T-helper 1 cell treated with Interleukin-12 subunit alpha and Interleukin-12 subunit beta and Interleukin-4 antibody, amounts not matched to agents 30 μg/mL and 1 μg/mL, for 36 hours (primary cell): Measurements from ENCODE around the gene HOXD1.

Experiments
- H3K27ac Mint-ChIP-seq: one replicate; pipeline ENCODE4 v1.8.0; 2021; ENCODE audit warnings: mild to moderate bottlenecking, mixed read lengths
- H3K27me3 Mint-ChIP-seq: one replicate; pipeline ENCODE4 v1.8.0; 2021; ENCODE audit warnings: low read depth, mixed read lengths
- H3K36me3 Mint-ChIP-seq: one replicate; pipeline ENCODE4 v1.8.0; 2021; ENCODE audit warnings: low read depth, mixed read lengths
- H3K4me1 Mint-ChIP-seq: one replicate; pipeline ENCODE4 v1.8.0; 2021; ENCODE audit warnings: low read depth, mixed read lengths
- H3K4me3 Mint-ChIP-seq: one replicate; pipeline ENCODE4 v1.8.0; 2021; ENCODE audit warnings: mild to moderate bottlenecking, moderate library complexity, mixed read lengths
- H3K9me3 Mint-ChIP-seq: one replicate; pipeline ENCODE4 v1.8.0; 2021; ENCODE audit warnings: mixed read lengths

The HOXD1 gene

DNA sequence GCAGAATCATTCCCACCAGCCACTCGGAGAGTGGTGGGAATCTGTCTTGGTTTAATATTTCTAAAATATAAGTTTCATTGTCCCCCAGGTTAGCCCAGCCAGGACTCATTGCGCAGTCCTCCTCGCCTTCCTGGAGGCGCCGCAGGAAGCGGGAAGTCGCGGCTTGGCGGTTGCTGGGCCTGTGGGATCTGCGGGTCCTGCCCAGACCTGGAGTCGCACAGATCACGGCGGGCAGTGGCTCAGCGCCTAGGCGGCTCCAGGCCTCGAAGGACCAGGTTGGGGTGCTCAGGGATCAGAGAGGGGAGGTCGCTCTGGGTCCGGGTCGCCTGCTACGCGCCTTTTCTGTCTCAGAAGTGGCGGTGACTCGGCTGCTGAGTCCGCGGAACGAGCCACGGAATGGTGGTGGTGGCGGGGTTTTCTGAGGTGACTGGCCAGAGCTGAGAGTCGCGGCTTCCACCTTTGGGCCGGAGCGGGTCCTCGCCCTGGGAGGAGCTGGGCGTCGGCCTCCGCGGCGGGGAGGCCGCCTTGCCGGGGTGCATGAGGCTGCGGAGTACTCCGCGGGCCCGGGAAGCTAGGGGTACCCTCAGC is 28.7 kb upstream of the HOXD1 start:
- H3K9me3 Mint-ChIP-seq: peaks cover 3% of the 10 kb centered on the region
- H3K27me3 Mint-ChIP-seq: peaks cover 92% of the 10 kb centered on the region
- H3K36me3 Mint-ChIP-seq: peaks cover 6% of the 10 kb centered on the region
- H3K27ac Mint-ChIP-seq: no peak overlapping the region
- peaks cover 2% of the 10 kb centered on the region for H3K4me1 Mint-ChIP-seq
- H3K4me3 Mint-ChIP-seq: no peak overlapping the region

DNA sequence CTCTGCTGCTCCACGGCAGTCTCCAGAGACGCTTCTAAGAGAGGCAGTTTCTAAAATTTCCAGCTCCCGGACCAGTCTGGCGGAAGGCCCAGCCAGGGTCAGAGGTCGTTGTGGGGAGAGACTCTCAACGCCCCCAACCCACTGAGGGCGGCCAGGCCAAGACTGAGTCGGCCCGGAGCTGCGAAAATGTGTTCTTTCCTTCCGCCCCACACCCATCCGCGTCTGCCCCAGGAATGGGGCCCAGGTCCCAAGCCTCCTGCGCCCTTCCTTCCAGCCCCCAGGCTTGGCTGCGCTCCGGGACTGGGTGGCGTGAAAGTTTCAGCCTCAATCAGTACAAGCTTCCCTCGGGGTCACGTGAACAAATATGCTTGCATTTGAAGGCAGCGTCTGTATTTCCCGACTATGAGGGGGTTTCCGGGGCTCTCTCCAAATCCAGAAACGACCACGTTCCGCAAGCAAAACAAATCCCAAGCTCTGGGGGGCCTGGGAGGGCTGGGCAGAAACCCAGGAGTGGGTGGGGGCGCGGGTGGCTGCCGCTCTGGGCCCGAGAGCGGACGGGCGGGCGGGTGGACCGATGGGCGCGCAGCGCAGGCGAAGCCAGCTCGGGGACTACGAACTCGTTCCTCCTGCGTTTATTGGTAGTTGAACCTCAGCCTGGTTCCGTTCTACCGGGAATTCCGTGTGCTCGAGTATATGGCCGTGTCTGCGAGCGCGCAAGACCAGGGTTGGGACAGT is 28.1 kb upstream of the HOXD1 start:
- H3K9me3 Mint-ChIP-seq: peaks cover 3% of the 10 kb centered on the region
- H3K27ac Mint-ChIP-seq: no peak overlapping the region
- peaks cover 92% of the 10 kb centered on the region for H3K27me3 Mint-ChIP-seq
- H3K4me1 Mint-ChIP-seq: peaks cover 2% of the 10 kb centered on the region
- H3K4me3 Mint-ChIP-seq: no peak overlapping the region
- peaks cover 6% of the 10 kb centered on the region for H3K36me3 Mint-ChIP-seq

DNA sequence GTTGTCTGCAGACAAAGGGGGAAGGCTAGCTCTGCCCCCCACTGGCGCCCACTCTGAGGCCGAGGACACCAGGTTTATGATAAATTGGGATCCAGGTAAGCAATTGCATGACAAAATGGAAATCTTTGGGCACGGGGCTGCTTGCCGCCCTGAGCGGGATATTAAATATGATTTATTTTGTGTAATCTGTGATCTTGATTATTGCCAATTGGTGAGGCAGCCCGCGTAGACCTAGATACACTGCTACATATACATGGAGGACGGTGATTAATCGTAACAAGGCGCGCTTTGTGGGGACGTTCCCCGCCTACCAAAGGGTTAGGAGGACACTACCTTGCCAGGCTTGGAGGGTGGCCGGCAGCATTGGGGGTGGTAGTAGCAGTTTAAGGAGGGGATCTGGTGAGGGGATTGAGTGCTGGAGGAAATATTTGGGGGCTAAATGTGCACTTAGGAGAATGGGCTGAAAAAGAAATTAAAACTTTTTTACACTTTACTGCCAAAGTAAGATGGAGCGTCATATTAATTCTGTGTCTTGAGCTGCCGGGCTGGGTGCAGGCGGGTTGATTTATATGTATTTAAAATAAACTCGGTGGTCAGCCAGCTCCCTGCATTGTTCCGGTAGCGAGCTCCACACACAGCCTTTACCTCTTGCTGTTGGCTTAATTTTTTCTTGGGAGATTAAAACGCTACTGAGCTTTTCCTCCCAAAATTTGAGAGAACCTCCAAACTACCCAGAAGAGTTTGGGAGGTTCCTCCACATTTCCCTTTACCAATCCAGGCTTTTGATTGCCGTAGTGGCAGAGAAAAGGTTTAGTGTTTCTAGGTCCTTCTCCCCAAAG is 27.3 kb upstream of the HOXD1 start:
- peaks cover 3% of the 10 kb centered on the region for H3K9me3 Mint-ChIP-seq
- H3K36me3 Mint-ChIP-seq: peaks cover 6% of the 10 kb centered on the region
- peak overlapping the region; percentile 65 for H3K27ac Mint-ChIP-seq
- peaks cover 92% of the 10 kb centered on the region for H3K27me3 Mint-ChIP-seq
- H3K4me1 Mint-ChIP-seq: peaks cover 2% of the 10 kb centered on the region
- H3K4me3 Mint-ChIP-seq: no peak overlapping the region

DNA sequence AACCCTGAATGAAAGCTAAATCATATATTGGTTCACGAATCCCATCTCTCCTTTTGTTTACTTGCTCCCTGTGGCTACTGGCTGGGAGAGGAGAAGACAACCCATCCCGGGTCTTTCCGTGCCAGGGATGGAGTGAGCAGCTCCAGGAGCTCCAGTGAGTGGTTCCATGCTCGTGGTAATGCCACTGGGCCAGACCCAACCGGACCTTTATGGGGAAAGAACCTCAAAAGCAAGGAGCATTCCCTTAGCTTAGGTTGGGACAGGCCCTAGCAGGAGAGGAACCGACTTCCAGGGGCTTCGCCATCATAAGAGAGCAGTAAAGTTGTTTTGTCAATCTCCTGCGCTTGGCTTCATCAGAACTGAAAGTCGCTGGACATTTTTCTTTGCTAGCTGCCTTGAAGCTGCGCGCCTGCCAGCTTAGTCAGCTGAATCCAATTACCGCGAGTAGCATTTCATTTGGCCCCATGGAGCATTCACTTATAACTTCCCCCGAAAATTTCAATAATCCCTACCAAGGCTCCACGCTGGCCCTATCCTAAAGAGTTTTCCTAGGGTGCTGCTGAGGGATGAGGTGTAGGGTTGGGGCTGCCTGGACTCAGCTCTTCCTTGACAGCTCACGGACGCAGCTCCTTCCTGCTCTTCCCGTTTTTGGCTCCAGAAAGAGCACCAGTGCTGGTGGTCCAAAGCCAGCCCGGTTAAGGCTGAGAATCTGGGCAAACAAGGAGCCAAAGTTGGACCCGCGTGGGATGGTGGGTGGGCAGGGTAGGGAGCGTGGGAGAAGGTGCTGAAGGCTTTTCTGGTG is 26.4 kb upstream of the HOXD1 start:
- H3K27ac Mint-ChIP-seq: peak overlapping the region; percentile 57

DNA sequence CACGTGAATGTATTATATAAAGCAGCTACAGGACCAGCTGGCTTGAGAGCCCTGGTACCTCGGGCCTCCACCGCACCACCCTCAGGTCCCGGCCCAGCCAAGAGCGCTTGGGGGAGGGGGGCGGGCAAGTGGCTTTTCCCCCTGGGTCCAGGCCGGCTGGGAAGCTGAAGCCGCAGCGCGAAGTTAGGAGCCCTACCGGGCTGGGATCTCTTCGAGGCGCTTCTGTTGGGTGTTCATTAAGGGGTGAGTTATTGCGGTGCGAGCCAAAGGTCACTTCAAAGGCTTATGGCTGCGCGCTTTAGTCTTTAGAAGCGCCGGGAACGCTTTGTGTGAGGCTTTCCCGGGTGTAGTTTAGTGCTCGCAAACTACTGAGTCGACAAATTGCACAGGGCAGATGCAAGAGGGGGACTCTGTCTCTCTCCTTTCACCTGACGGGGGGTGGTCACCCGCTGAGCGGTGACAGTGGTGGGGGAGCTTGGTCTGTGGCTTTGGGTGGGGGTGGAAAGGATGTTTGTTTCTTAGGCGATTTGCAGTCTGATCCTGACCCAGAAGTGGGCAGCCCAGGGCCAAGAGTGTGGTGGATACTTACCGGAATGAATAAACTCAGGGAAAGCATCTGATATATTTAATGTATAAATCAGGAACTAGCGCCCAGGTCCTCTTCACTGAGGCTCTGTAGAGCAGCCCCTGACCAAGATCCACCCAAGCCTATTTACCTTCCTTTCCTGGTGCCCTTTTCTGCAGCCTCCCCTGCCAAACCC is 25.4 kb upstream of the HOXD1 start:
- Mint-ChIP-seq H3K4me3 (no peak overlapping the region), H3K27ac (no peak overlapping the region), H3K27me3 (peaks cover 94% of the 10 kb centered on the region)

More for the DNA sequence above, 26.4 kb upstream of the HOXD1 start:
- peaks cover 94% of the 10 kb centered on the region for H3K27me3 Mint-ChIP-seq
- H3K36me3 Mint-ChIP-seq: peaks cover 6% of the 10 kb centered on the region
- peaks cover 3% of the 10 kb centered on the region for H3K9me3 Mint-ChIP-seq
- H3K4me1 Mint-ChIP-seq: peaks cover 2% of the 10 kb centered on the region
- no peak overlapping the region for H3K4me3 Mint-ChIP-seq

DNA sequence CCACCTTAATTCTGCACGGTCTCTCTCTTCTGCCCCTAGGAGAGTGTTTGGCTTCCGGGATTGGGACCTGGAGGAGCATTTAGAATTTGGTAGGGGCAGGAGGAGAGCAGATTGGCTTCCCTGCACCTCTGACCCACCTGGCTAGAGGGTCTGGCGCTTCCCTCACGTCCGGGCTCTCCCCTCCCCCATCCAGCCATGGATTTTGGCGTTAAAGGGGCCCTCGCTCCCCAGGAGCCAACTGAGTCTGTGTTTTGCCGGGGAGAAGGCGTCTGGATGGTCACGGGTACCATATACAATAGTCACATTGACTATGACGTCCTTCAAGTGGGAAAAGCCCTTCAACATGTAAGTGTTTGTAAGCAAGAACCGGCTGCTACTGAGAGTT is 24.8 kb upstream of the HOXD1 start:
- Mint-ChIP-seq H3K27me3 (peaks cover 89% of the 10 kb centered on the region), H3K4me1 (no peaks in the 10 kb centered on the region), H3K27ac (peak overlapping the region; percentile 57), H3K4me3 (no peak overlapping the region), H3K36me3 (peaks cover 2% of the 10 kb centered on the region), H3K9me3 (peaks cover 3% of the 10 kb centered on the region)

More for the DNA sequence above, 25.4 kb upstream of the HOXD1 start:
- Mint-ChIP-seq H3K36me3 (peaks cover 4% of the 10 kb centered on the region), H3K9me3 (peaks cover 3% of the 10 kb centered on the region), H3K4me1 (no peaks in the 10 kb centered on the region)

DNA sequence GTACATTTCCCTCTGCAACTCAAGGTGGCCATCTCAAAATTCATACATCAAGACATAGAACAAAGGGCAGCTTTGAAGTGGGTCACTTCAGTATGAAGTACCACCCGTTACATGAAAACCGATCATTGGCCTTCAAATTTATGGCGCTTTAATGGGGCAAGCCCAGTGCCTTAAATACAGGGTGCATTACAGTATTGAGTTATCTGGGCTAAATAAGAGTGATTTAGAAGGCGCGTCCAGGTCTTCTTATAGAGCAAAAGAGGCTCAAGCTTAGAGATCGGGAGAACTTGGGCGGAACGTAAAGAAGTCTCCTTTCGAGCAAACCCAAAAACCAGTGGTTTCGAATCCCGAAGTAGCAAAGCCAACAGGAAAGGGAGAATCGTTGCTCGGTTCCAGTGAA is 24.3 kb upstream of the HOXD1 start:
- H3K36me3 Mint-ChIP-seq: peaks cover 2% of the 10 kb centered on the region

DNA sequence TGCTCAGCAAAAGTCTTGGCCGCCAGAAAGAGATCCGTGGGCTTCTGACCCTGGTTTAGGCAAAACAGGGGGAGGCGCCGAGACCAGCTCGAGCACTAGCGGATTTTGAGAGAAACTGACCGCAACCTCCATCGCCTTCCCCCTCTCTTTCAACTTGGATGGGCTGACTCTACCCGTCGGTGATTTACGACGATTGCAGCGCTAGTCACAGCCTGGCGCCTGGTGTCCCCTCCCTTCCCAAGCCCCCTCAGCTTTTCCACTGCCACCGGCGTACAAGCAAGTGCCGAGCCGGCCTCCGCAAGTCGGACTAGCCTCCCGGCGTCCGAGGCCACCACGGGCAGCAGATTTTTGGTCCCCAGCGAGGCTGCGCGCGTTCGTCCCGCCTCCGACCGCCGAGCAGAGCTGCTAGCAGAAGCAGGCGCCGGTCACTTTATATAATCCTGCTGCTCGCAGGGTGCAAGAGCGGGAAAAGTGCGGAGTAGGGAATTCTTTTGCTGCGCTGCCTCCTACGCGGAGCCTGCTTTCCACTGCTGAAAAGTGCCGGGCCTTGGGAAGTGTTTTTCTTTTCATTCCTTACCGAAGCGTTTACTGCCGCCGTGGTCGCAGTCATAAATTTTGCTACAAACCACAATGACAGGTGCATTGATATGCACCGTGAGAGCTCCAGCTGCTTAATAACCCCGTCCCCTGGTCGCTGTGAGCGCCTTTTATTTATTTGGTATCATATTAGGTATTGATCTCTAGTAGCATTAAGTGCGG is 23.7 kb upstream of the HOXD1 start:
- Mint-ChIP-seq H3K4me3 (no peak overlapping the region), H3K9me3 (peaks cover 3% of the 10 kb centered on the region), H3K27ac (peak overlapping the region; percentile 31), H3K4me1 (no peaks in the 10 kb centered on the region), H3K27me3 (peaks cover 84% of the 10 kb centered on the region), H3K36me3 (peaks cover 2% of the 10 kb centered on the region)

More for the DNA sequence above, 24.3 kb upstream of the HOXD1 start:
- H3K27ac Mint-ChIP-seq: peak overlapping the region; percentile 57
- peaks cover 3% of the 10 kb centered on the region for H3K9me3 Mint-ChIP-seq
- no peaks in the 10 kb centered on the region for H3K4me1 Mint-ChIP-seq
- H3K4me3 Mint-ChIP-seq: peak overlapping the region; percentile 14
- peaks cover 84% of the 10 kb centered on the region for H3K27me3 Mint-ChIP-seq

DNA sequence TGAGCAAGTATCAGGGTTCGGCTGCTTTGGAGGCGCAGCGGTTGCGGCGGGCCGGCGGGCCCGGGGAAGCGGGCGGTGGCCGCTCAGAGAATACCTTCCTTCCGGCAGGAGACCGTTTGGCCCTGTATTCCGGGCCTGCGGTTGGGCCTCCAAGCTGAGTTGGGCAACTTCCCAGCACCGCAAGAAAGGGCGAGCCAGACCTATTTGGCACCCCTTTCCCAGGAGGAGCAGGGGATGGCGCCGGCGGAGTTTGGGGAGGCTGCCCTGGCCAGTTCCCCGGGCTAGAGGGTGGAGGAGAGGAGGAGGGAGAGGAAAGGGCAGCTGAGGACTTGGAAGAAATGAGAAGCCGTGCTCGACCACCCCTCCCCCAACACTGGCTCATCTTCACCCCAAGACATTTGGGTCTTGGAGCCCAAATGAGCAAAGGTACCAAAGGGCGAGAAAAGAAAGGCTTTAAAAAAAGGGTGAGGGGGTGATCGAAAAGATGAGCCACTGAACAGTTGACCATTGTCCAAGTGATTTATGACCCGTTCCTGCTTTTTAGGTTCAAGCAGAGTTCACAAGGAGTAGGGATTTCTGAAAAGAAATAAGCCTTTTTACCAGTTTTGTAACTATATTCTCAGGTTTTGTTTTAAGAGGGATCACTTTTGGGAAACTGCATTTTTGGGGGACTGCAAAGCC is 23.0 kb upstream of the HOXD1 start:
- Mint-ChIP-seq H3K27me3 (peaks cover 85% of the 10 kb centered on the region), H3K36me3 (peaks cover 2% of the 10 kb centered on the region), H3K4me1 (no peaks in the 10 kb centered on the region), H3K4me3 (no peak overlapping the region), H3K9me3 (peaks cover 3% of the 10 kb centered on the region), H3K27ac (peak overlapping the region; percentile 31)

DNA sequence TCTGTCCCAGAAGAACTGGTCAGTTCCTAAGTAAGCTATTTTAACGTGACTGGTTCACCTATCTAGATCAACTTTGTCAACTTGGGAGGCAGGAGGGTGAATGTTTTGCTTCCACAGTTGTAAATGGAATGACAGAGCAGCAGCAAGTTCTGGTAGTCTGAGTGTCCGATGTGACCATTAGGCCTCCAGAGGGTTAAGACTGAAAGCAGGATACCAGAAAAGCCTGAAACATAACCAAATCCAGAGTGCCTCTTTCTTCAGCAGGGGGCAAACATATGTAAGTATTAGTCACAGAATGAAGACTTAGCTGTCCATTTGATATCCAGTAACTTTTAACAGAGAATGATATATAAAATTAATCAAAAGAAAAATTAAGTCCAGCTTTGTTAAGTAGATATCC is 22.2 kb upstream of the HOXD1 start:
- Mint-ChIP-seq H3K27me3 (peaks cover 85% of the 10 kb centered on the region), H3K9me3 (peaks cover 3% of the 10 kb centered on the region), H3K4me1 (no peaks in the 10 kb centered on the region), H3K36me3 (peaks cover under 1% of the 10 kb centered on the region), H3K27ac (no peak overlapping the region), H3K4me3 (no peak overlapping the region)

DNA sequence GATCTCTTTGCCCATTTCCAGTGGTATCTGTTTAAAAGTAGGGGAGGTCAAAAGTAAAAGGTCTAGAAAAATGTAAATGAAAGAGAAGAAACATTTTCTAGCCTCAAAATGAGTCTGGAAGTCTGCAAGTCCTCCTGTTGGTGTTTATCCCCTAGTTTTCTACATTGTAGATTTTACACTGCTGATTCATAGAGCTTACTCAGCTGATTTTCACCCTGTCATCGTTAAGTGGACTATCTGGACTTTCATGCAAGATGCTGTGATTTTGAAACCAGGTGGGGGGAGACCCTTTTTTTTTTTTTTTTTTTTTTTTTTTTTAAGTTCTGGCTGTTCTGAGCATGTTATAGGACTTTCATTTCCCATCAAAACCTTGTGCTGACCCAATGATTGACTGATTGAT is 21.1 kb upstream of the HOXD1 start:
- no peaks in the 10 kb centered on the region for H3K36me3 Mint-ChIP-seq
- H3K4me1 Mint-ChIP-seq: no peaks in the 10 kb centered on the region
- H3K4me3 Mint-ChIP-seq: no peak overlapping the region
- peaks cover 3% of the 10 kb centered on the region for H3K9me3 Mint-ChIP-seq
- peaks cover 80% of the 10 kb centered on the region for H3K27me3 Mint-ChIP-seq
- H3K27ac Mint-ChIP-seq: no peak overlapping the region

DNA sequence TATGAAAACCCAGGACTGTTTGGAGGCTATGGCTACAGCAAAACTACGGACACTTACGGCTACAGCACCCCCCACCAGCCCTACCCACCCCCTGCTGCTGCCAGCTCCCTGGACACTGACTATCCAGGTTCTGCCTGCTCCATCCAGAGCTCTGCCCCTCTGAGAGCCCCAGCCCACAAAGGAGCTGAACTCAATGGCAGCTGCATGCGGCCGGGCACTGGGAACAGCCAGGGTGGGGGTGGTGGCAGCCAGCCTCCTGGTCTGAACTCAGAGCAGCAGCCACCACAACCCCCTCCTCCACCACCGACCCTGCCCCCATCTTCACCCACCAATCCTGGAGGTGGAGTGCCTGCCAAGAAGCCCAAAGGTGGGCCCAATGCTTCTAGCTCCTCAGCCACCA is 19.3 kb upstream of the HOXD1 start:
- H3K9me3 Mint-ChIP-seq: peaks cover 1% of the 10 kb centered on the region
- no peaks in the 10 kb centered on the region for H3K4me1 Mint-ChIP-seq
- no peak overlapping the region for H3K4me3 Mint-ChIP-seq
- peaks cover 82% of the 10 kb centered on the region for H3K27me3 Mint-ChIP-seq
- no peak overlapping the region for H3K27ac Mint-ChIP-seq
- H3K36me3 Mint-ChIP-seq: peaks cover 3% of the 10 kb centered on the region

DNA sequence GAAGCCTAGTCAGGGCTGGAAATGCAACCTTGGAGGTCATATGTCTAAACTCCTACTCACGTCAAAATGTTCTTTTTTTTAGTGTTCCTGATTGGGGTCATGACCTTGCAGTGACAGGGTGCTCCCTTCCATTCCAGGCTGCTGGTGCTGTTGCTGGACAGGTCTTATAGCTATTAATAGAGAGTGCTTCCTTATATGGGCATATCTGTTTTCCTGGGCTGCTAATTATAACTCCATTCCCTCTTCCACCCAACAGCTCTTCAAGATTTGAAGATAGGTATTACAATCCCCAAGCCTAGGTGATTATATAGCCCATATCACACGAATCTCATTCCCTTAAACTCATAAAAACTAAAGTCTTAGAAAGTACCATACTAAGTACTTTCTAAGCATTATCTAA is 18.8 kb upstream of the HOXD1 start:
- Mint-ChIP-seq H3K27ac (no peak overlapping the region), H3K36me3 (peaks cover 3% of the 10 kb centered on the region), H3K9me3 (no peaks in the 10 kb centered on the region), H3K4me3 (no peak overlapping the region), H3K27me3 (peaks cover 81% of the 10 kb centered on the region), H3K4me1 (no peaks in the 10 kb centered on the region)
